ENCODE data around the gene GMCL1.
A peak's percentile ranks its signal among the peaks of the same experiment; 100 is the strongest.

Gene GMCL1

DNA sequence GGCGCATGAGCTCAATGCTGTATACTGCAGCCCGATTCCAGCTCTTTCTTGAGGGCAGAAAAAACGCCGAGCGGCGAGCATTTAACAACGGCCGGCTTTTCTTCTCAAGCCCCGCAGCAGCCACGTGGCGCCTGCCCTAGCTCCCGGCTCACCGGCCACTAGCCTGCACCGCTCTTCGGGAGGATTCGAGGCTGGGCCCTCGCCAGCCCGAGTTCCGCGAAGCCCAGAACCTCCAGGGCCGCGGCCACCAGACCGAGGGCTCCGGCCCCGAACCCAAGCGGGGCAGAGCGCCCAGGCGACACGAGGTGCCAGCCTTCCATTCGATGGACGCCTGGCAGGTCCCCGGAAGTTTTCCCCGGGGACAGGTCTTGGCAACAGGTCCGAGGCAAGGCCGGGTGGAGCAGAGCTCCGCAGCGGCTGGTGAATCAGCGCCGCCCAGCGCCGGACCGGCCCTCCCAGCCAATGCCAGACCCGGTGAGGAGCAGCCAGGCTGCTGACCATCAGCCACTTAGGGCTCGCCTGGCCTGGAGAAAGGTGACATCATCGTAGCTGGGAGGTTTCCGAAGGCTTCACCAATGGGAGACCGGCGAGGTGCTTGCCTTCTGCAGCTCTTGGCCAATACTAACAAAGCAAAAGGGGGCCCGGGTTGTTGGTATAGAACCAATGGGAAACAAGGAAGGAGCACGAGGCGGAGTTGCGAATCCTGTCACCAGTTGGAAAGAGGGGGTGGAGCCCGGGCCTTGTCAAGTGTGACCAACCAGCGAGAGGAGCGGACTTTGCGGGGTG is 84.9 kb downstream of the GMCL1 start:
- peak; percentile 100 for DNase-seq
- in situ Hi-C loops (cut with MboI; ENCODE audit: low pct_unique_long_range_greater_than_20kb, low sequenced_read_pairs): loop anchor here (25.0 kb wide), 1 partner anchor 248 kb away; no protein-coding TSS in a partner anchor

DNA sequence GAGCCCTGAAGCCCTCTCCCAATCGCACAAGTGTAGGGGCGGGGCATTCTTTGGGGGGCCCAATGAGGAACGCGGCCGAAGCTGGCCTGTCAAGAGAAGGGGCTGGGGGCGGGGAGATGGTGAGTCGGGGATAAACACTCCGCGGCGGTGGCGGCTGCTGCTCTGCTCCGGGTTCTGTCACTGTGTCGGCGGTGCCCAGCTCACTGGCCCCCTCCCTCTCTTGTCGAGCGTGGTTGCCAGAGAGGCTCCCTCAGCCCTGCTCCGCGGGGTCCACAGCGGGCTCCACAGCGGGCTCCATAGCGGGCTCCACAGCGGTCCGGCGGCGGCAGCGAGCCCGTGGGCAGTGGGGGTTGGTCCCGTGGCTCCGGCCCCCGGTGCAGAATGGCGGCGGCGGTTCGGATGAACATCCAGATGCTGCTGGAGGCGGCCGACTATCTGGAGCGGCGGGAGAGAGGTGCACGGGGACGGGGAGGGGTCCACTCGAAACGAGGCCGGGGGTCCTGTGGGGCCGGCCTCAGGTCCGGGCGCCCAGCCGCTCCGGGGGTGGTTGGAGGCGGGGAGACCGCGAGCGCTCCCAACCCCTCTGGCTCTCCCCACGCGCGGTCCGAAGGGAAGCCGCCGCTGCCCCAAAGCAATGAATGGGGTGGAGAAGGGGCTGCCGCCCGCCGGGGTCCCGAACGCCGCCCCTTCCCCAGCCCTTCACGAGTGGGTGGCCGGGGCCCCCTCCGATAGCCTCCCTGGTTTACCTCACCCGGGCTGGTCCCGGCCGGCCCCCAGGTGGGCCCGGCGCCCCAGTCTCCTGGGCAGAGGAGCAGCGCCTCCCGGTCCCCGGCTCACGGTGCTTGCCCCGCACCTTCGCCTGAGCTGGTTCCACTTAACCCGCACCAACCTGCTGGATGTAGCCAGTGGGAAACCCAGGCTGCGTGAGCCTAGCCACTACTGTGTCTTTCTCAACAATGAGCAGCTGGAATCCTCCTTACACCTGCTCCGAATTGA is 85.8 kb downstream of the GMCL1 start, which contains the start of gene MXD1:
TSS of gene MXD1 (plus strand) at position 160 of the 996 bp plus-strand sequence. CDS start at position 382, 222 bp downstream.
- peak; percentile 27 for DNase-seq
- in situ Hi-C loops (cut with MboI; ENCODE audit: low pct_unique_long_range_greater_than_20kb, low sequenced_read_pairs): loop anchor here (25.0 kb wide), 1 partner anchor 247 kb away; no protein-coding TSS in a partner anchor

DNA sequence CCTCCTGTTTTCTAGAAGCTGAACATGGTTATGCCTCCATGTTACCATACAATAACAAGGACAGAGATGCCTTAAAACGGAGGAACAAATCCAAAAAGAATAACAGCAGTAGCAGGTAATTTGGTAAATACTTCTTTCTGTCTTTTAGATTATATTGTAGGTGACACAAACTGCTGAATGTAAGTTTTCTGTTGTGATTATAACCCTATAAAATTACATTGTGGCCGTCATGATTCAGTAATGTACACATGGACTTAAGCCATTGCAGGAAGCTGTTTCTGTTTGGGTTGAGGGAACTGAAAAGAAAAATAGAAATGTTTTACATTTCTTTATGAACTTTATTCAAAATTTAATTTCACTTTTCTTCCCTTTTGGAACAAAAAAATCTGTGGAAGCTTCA is 86.6 kb downstream of the GMCL1 start:
- peak; percentile 25 for DNase-seq
- in situ Hi-C loops (cut with MboI; ENCODE audit: low pct_unique_long_range_greater_than_20kb, low sequenced_read_pairs): loop anchor here (25.0 kb wide), 1 partner anchor 246 kb away; no protein-coding TSS in a partner anchor

DNA sequence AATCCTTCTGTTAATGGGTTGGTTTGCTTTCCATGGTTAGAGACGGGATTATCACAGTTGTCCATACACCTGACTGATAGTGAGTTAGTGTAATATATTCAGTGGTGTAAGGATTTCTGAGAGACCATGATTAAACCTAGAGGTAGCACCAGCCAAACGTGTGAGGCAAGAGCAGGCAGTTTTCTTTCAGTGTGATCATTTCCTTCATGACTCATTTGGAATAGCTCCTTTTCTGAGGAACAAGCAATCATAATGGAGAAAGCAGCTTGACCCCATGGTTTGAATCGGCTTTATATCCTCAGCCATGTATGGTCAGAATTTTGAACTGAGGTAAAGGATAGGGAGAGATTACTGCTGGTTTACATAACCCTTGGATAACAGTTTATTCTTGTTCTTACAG is 88.4 kb downstream of the GMCL1 start:
- peak; percentile 28 for DNase-seq
- in situ Hi-C loops (cut with MboI; ENCODE audit: low pct_unique_long_range_greater_than_20kb, low sequenced_read_pairs): loop anchor here (25.0 kb wide), 1 partner anchor 244 kb away; no protein-coding TSS in a partner anchor

DNA sequence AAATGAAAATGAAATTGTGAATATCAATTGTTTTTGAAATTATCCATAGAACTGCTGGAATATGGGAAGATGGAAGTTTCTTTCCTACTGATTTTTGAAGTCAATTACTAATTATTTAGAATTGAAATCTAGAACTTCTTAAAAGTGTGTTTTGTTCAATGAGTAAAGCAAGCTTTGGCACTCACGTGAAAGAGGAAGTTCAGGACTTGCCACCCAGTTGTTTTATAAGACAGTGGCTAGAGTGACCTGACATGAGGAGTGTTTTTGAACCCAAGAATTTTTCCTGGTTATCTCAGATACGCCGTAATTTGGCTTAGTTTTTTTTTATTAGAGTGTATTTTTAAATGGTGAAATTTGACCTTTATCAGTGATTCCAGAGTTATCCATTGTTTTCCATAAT is 88.9 kb downstream of the GMCL1 start:
- DNase-seq: peak; percentile 52
- in situ Hi-C loops (cut with MboI; ENCODE audit: low pct_unique_long_range_greater_than_20kb, low sequenced_read_pairs): loop anchor here (25.0 kb wide), 1 partner anchor 244 kb away; no protein-coding TSS in a partner anchor

DNA sequence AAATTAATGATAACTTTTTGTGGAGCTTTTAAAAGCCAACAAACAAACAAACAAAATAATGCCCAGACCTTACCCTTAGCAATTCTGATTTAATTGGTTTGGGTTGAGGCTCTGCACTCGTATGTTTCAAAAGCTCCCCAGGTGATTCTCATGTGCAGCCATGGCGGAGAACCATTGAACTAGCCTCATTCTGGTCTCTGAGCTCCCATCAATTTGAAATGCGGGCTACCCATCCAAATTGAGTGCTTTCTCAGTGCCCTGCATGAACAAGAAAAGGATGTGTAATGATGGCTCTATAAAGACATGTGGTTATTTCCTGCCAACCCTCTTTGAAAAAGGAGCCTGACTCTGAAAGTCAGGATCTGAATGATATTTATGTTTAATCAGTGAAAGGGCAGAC is 93.7 kb downstream of the GMCL1 start:
- no peak for DNase-seq
- in situ Hi-C loops (cut with MboI; ENCODE audit: low pct_unique_long_range_greater_than_20kb, low sequenced_read_pairs): loop anchor here (25.0 kb wide), 1 partner anchor 239 kb away; no protein-coding TSS in a partner anchor

DNA sequence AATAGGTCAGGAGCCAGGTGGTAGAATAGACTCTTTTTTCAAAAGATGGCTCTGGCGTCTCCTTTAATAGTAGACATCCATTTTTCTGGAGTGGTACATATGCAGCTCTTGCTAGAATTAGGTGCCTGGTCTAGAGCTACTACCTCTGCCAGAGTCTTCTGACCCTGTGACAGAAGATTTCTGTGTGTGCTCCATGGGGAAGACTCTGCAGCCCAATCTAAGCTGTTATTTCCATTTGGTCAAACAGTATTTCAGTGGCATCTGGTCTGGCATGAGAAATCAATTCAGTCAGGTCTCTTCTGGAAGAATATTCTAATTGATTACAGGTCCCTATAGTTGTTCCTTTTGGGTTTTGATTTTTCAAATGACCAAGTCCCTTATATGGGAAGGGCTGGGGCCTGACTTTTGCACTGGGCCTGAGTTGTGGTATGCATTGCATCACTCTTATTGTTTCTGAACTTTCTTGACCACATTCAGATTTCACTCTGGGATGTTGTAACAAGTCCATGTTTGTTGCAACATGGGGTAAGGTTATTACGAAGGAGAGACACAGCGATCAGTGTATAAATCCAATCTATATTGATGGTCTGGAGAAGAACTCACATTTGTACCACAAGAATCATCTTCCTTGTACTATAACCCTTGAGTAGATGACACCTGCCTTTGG is 97.5 kb downstream of the GMCL1 start:
- DNase-seq: no peak
- in situ Hi-C loops (cut with MboI; ENCODE audit: low pct_unique_long_range_greater_than_20kb, low sequenced_read_pairs): no loop called here

Measured in KBM-7 (cell line).